Smooth muscle cell (in vitro differentiated cells): Measurements from ENCODE around the gene CAPN12. TPM values are rescaled to one million over a fixed set of nuclear protein-coding genes. Genes with fewer than 3 reads are reported as not detected.

Experiments
- DNase-seq: peaks from one replicate; lab custom pipeline; 2025; ENCODE audit not compliant: unreplicated experiment; lab: John Stamatoyannopoulos, UW
- H2AFZ ChIP-seq: fragments of 200-600 bp; sonication (generic); 2 replicates; pipeline ENCODE4 v1.6.0; 2016; ENCODE audit warnings: antibody characterized with exemption, low read depth, mild to moderate bottlenecking
- H3F3A ChIP-seq: fragments of 200-600 bp; sonication (generic); 2 replicates; pipeline ENCODE4 v1.6.0; 2017; ENCODE audit warnings: antibody characterized with exemption, low read depth
- H3K27ac ChIP-seq: fragments of 200-600 bp; sonication (generic); 2 replicates; pipeline ENCODE4 v1.5.1; 2016; ENCODE audit warnings: low read depth, mild to moderate bottlenecking
- H3K27me3 ChIP-seq: fragments of 200-600 bp; sonication (generic); 2 replicates; pipeline ENCODE4 v1.6.1; 2016; ENCODE audit warnings: low read depth, mild to moderate bottlenecking
- H3K36me3 ChIP-seq: fragments of 200-600 bp; sonication (generic); 2 replicates; pipeline ENCODE4 v1.5.1; 2016; ENCODE audit warnings: low read depth
- H3K4me1 ChIP-seq: fragments of 200-600 bp; sonication (generic); 2 replicates; pipeline ENCODE4 v1.5.1; 2016; ENCODE audit warnings: low read depth
- H3K4me2 ChIP-seq: fragments of 200-600 bp; sonication (generic); 2 replicates; pipeline ENCODE4 v1.6.0; 2016; ENCODE audit warnings: mild to moderate bottlenecking
- H3K4me3 ChIP-seq: fragments of 200-600 bp; sonication (generic); 2 replicates; pipeline ENCODE4 v1.5.1; 2016; ENCODE audit warnings: mild to moderate bottlenecking
- H3K79me2 ChIP-seq: fragments of 200-600 bp; sonication (generic); 2 replicates; pipeline ENCODE4 v1.6.0; 2016; ENCODE audit warnings: low read depth, mild to moderate bottlenecking
- H3K9ac ChIP-seq: fragments of 200-600 bp; sonication (generic); 2 replicates; pipeline ENCODE4 v1.6.0; 2016; ENCODE audit warnings: low read depth
- H3K9me3 ChIP-seq: fragments of 200-600 bp; sonication (generic); replicated peaks from 2 replicates; pipeline ENCODE4 v1.5.1; 2016; ENCODE audit warnings: low read depth
- H4K20me1 ChIP-seq: fragments of 200-600 bp; sonication (generic); 2 replicates; pipeline ENCODE4 v1.6.0; 2016; ENCODE audit warnings: low read depth
- WGBS: methylation state at CpG from one replicate; pipeline ENCODE4 v1.1.7; 2016; ENCODE audit warnings: low lambda C conversion rate; 5-methylcytosine and 5-hydroxymethylcytosine counted together
- polyA plus RNA-seq: library from polyadenylated mRNA; unstranded; fragments of >200 nt; fragmentation: Nextera tagmentation; extraction: Ambion mirVana; gene quantifications from 2 replicates; pipeline ENCODE4 v1.2.1, GENCODE V29; 2016
- total RNA-seq: library from RNA; depleted of rRNA; stranded (reverse); fragments of >200 nt; gene quantifications from 2 replicates; pipeline ENCODE4 v1.2.3, GENCODE V29; 2014
- TF ChIP-seq, protein P1 (sequence below): fragments of 200-600 bp; sonication (generic); IDR thresholded peaks from 2 replicates; pipeline ENCODE4 v1.5.1; 2017; ENCODE audit warnings: borderline replicate concordance, mild to moderate bottlenecking, antibody characterized with exemption; ENCODE audit not compliant: insufficient read depth, poor library complexity, severe bottlenecking

Gene CAPN12
- total and polyA plus RNA-seq, 2 experiments from 2014 or later = 1.4 to 5.5 TPM

DNA sequence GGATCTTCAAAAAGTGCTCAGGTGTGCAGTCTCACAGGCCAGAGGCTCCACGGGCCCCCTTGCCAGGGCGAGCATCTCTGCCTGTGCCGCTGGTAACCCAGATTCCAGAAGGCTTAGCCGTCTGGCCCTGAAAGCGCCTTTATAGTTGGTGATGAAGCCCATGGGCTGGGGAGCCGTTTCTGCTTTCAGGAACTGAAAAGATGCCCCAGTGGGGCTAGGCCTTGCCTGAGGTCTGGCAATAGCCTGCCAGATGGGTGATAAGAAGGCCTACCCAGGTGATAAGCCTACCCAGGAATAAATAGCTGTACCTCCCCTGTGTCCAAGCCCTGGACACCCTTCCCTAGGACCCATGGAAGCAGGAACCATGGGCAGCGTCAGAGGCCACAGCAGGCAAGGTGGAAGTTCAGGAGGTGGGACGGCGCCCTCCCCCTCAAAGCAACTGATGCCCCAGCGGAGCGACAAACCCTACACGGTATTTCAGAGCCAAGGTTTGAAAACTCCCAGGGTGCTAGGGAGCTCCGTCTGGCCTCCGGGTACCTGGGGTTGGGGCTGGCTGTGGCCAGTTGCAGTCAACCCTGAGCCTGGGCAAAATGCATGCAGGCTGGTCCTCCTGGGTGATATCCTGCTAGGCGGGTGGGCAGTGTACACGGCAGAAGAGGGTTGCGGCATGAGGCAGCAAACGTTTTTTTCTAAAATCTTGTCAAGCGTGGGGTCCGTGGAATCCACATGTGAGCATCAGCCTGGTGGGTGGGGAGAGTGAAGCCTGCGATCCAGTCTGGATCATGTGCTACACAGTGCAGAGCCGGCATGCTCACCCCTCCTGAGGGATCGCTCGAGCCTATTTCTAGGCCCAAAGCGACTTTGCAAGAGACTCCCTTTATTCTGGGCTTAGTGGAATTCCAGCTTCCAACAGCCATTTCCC is 51.6 kb downstream of the CAPN12 start:
- 47% methylated on average over 25 of the region's 25 CpGs for WGBS
- peaks cover 21% of the 10 kb centered on the region for H3F3A ChIP-seq
- peak overlapping the region; percentile 70 for H3K9ac ChIP-seq
- H3K4me1 ChIP-seq = peaks cover 20% of the 10 kb centered on the region
- peak overlapping the region; percentile 100 for H3K27ac ChIP-seq
- H3K9me3 ChIP-seq = no peaks in the 10 kb centered on the region
- no peaks in the 10 kb centered on the region for H3K36me3 ChIP-seq
- peak overlapping the region; percentile 75 for H3K4me2 ChIP-seq
- TF ChIP-seq, protein P1, sequence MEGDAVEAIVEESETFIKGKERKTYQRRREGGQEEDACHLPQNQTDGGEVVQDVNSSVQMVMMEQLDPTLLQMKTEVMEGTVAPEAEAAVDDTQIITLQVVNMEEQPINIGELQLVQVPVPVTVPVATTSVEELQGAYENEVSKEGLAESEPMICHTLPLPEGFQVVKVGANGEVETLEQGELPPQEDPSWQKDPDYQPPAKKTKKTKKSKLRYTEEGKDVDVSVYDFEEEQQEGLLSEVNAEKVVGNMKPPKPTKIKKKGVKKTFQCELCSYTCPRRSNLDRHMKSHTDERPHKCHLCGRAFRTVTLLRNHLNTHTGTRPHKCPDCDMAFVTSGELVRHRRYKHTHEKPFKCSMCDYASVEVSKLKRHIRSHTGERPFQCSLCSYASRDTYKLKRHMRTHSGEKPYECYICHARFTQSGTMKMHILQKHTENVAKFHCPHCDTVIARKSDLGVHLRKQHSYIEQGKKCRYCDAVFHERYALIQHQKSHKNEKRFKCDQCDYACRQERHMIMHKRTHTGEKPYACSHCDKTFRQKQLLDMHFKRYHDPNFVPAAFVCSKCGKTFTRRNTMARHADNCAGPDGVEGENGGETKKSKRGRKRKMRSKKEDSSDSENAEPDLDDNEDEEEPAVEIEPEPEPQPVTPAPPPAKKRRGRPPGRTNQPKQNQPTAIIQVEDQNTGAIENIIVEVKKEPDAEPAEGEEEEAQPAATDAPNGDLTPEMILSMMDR = no peak
- peaks cover 86% of the 10 kb centered on the region for H3K79me2 ChIP-seq
- no peaks in the 10 kb centered on the region for H3K27me3 ChIP-seq
- H4K20me1 ChIP-seq = peaks cover 50% of the 10 kb centered on the region
- H2AFZ ChIP-seq = no peak overlapping the region
- DNase-seq = no peak
- no peak overlapping the region for H3K4me3 ChIP-seq

DNA sequence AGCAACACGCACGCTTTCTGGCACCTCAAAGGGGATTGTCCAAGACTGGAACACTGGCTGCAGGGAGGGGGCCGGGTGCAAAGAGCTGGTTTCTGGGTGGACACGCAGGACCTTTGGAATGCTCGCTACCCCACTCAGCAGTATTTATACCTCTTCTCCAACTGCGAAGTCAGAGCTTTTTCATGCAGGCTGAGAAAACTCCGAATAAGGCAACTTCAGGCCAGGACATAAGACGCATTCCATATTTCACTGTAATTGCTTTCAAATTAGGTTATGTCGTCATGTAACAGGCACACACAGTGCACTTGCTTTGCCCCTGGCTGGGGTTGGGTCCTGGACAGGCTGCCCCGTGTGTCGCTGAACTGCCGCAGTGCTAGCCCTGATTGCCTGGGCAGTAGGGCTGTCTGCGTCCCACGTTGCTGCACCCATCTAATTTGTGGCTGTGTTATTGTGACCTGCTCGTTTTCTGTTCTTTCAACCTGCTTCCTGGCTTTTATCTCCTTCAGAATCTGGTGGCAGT is 52.3 kb downstream of the CAPN12 start:
- Histone ChIP-seq H3K4me3 (no peak overlapping the region), H2AFZ (no peak overlapping the region), H4K20me1 (peaks cover 43% of the 10 kb centered on the region), H3K4me2 (peak overlapping the region; percentile 75), H3K79me2 (peaks cover 86% of the 10 kb centered on the region), H3F3A (peaks cover 25% of the 10 kb centered on the region), H3K27me3 (no peaks in the 10 kb centered on the region), H3K9me3 (no peaks in the 10 kb centered on the region), H3K9ac (peak overlapping the region; percentile 70), H3K36me3 (no peaks in the 10 kb centered on the region), H3K4me1 (peaks cover 20% of the 10 kb centered on the region), H3K27ac (peak overlapping the region; percentile 100)
- WGBS = 31% methylated on average over 15 of the region's 15 CpGs
- TF ChIP-seq, protein P1 = no peak
- DNase-seq = no peak

DNA sequence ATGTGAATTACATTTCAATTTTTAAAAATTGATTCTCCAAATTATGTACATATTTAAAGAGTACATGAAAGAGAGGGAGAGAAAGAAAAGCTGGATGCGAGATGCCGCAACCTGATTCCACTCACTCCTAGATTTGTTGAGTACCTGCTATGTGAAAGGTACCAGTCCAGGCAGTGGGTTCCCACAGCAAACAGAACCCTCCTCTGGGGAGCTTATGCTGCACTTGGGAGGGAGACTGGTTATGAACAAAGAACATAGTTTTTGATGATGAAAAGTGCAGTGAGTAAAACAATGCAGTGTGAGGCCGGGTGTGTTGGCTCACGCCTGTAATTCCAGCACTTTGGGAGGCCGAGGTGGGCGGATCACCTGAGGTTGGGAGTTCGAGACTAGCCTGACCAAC is 53.4 kb downstream of the CAPN12 start:
- Histone ChIP-seq H3K79me2 (peaks cover 86% of the 10 kb centered on the region), H2AFZ (no peak overlapping the region), H3K9me3 (no peaks in the 10 kb centered on the region), H3K4me1 (peaks cover 29% of the 10 kb centered on the region), H3K27ac (peak overlapping the region; percentile 100), H3K9ac (peak overlapping the region; percentile 44), H3K4me2 (no peak overlapping the region), H3K27me3 (no peaks in the 10 kb centered on the region), H3F3A (peaks cover 32% of the 10 kb centered on the region), H3K36me3 (no peaks in the 10 kb centered on the region), H4K20me1 (peaks cover 31% of the 10 kb centered on the region), H3K4me3 (no peak overlapping the region)
- WGBS = 78% methylated on average over 7 of the region's 7 CpGs
- TF ChIP-seq, protein P1 = no peak
- DNase-seq = no peak
